Endometrial microvascular endothelial cells (primary cell): ENCODE results near the gene CAMLG. TPM values are rescaled to one million over a fixed set of nuclear protein-coding genes. Genes with fewer than 3 reads are reported as not detected.
"Not testable (repeated sequence)": the region's sequence is repeated elsewhere in the genome, so short reads cannot be mapped to it uniquely, and the experiment has no call there.

Source experiments
- in situ Hi-C: cut with HindIII; loops from 2 replicates; pipeline ENCODE4 v1.10.0; 2017; ENCODE audit warnings: low sequenced_read_pairs, low pct_unique_long_range_greater_than_20kb; ENCODE audit errors: inconsistent ontology term
- total RNA-seq: library from RNA; depleted of rRNA; stranded (reverse); fragments of >200 nt; gene quantifications from one replicate; pipeline ENCODE4 v1.2.3, GENCODE V29; 2015; ENCODE audit errors: inconsistent ontology term

Gene CAMLG
- total RNA-seq: 22.2 TPM

- in situ Hi-C loops: no loop called here
Observed at GRCh38 chr5:134738133-134738962, at the start of gene CAMLG. Gene CAMLG (plus strand): TSS chr5:134738548. CDS start chr5:134738621, 73 bp downstream.

GRCh38 chr5:134690144-134690543 is 48.2 kb upstream of the CAMLG start:
- in situ Hi-C loops: not testable (repeated sequence)

- in situ Hi-C loops: no loop called here
Observed at GRCh38 chr5:134692722-134693121, 45.6 kb upstream of the CAMLG start.

- in situ Hi-C loops: no loop called here
Observed at GRCh38 chr5:134708301-134708700, 30.0 kb upstream of the CAMLG start.

GRCh38 chr5:134714120-134714519 is 24.2 kb upstream of the CAMLG start:
- in situ Hi-C loops: no loop called here

- in situ Hi-C loops: no loop called here
Observed at GRCh38 chr5:134714541-134714940, 23.8 kb upstream of the CAMLG start.

- in situ Hi-C loops: not testable (repeated sequence)
Observed at GRCh38 chr5:134715466-134715865, 22.9 kb upstream of the CAMLG start.

GRCh38 chr5:134724872-134725271 is 13.5 kb upstream of the CAMLG start:
- in situ Hi-C loops: no loop called here

GRCh38 chr5:134732819-134733218 is 5.5 kb upstream of the CAMLG start:
- in situ Hi-C loops: no loop called here

- in situ Hi-C loops: no loop called here
Observed at GRCh38 chr5:134735243-134735642, 3.1 kb upstream of the CAMLG start.

GRCh38 chr5:134736173-134736812 is 2.1 kb upstream of the CAMLG start:
- in situ Hi-C loops: no loop called here

GRCh38 chr5:134738963-134739661 is 764 bp downstream of the CAMLG start:
- in situ Hi-C loops: no loop called here

- in situ Hi-C loops: no loop called here
Observed at GRCh38 chr5:134741052-134741451, 2.7 kb downstream of the CAMLG start.

- in situ Hi-C loops: no loop called here
Observed at GRCh38 chr5:134742134-134742533, 3.8 kb downstream of the CAMLG start.

- in situ Hi-C loops: no loop called here
Observed at GRCh38 chr5:134749415-134749814, 11.1 kb downstream of the CAMLG start.

GRCh38 chr5:134758176-134758503 is 19.8 kb downstream of the CAMLG start:
- in situ Hi-C loops: loop anchor here (25.0 kb wide), 1 partner anchor 104 kb away; the partner anchor contains the start of gene TXNDC15

- in situ Hi-C loops: loop anchor here (25.0 kb wide), 1 partner anchor 104 kb away; the partner anchor contains the start of gene TXNDC15
Observed at GRCh38 chr5:134758504-134759341, 20.4 kb downstream of the CAMLG start, which contains the start of gene DDX46. Gene DDX46 (plus strand): TSS chr5:134758779. CDS start chr5:134758939, 160 bp downstream.

- in situ Hi-C loops: loop anchor here (25.0 kb wide), 1 partner anchor 95 kb away; the partner anchor contains the start of gene TXNDC15
Observed at GRCh38 chr5:134767528-134768291, 29.4 kb downstream of the CAMLG start.
